ENCODE results near the gene PLEKHG7.

PLEKHG7 gene

GRCh38 chr12:92674500-92674899 lies 28.3 kb upstream of the PLEKHG7 start:
- H3K27ac ChIP-seq (ENCODE audit: low read depth, low read length, poor library complexity, severe bottlenecking), result no peak overlapping the region
- H2AFZ ChIP-seq (ENCODE audit: low read length), result no peak overlapping the region
- no peaks in the 10 kb centered on the region for H3K4me1 ChIP-seq (ENCODE audit: insufficient read depth, low read length, severe bottlenecking)
- H4K20me1 ChIP-seq (ENCODE audit: insufficient read depth, low read length), result no peaks in the 10 kb centered on the region
- H3K9me2 ChIP-seq (ENCODE audit: low read depth, low read length), result no peaks in the 10 kb centered on the region
- no peak overlapping the region for H3K9ac ChIP-seq (ENCODE audit: low read length)
- no peaks in the 10 kb centered on the region for H3F3A ChIP-seq (ENCODE audit: insufficient read depth, low read length)
- no peaks in the 10 kb centered on the region for H3K9me3 ChIP-seq (ENCODE audit: low read length)
- no peak overlapping the region for H3K4me2 ChIP-seq (ENCODE audit: low read length)
- no peaks in the 10 kb centered on the region for H3K79me2 ChIP-seq (ENCODE audit: insufficient read depth, low read length)
- no peaks in the 10 kb centered on the region for H3K27me3 ChIP-seq (ENCODE audit: insufficient read depth, low read length)
- TF ChIP-seq EZH2 (IDR thresholded peaks at IDR 0.05; ENCODE audit: borderline replicate concordance, low read length), result no peak
- no peak for TF ChIP-seq CTCF (IDR thresholded peaks at IDR 0.05; ENCODE audit: low read length)
- no peak overlapping the region for H3K4me3 ChIP-seq (ENCODE audit: low read depth, low read length, poor library complexity, severe bottlenecking)
- no peaks in the 10 kb centered on the region for H3K36me3 ChIP-seq (ENCODE audit: insufficient read depth, low read length)

GRCh38 chr12:92675092-92675865 lies 27.5 kb upstream of the PLEKHG7 start:
- TF ChIP-seq EZH2 (IDR thresholded peaks at IDR 0.05; ENCODE audit: borderline replicate concordance, low read length), result no peak
- Histone ChIP-seq H3K36me3 (ENCODE audit: insufficient read depth, low read length) (no peaks in the 10 kb centered on the region), H3K4me2 (ENCODE audit: low read length) (no peak overlapping the region), H3K4me1 (ENCODE audit: insufficient read depth, low read length, severe bottlenecking) (no peaks in the 10 kb centered on the region), H3K27me3 (ENCODE audit: insufficient read depth, low read length) (no peaks in the 10 kb centered on the region), H2AFZ (ENCODE audit: low read length) (no peak overlapping the region), H3K9ac (ENCODE audit: low read length) (no peak overlapping the region), H3K27ac (ENCODE audit: low read depth, low read length, poor library complexity, severe bottlenecking) (no peak overlapping the region), H3F3A (ENCODE audit: insufficient read depth, low read length) (no peaks in the 10 kb centered on the region), H3K9me2 (ENCODE audit: low read depth, low read length) (no peaks in the 10 kb centered on the region), H3K79me2 (ENCODE audit: insufficient read depth, low read length) (no peaks in the 10 kb centered on the region), H3K4me3 (ENCODE audit: low read depth, low read length, poor library complexity, severe bottlenecking) (no peak overlapping the region), H3K9me3 (ENCODE audit: low read length) (no peaks in the 10 kb centered on the region), H4K20me1 (ENCODE audit: insufficient read depth, low read length) (no peaks in the 10 kb centered on the region)

- TF ChIP-seq EZH2 (IDR thresholded peaks at IDR 0.05; ENCODE audit: borderline replicate concordance, low read length) (no peak), CTCF (IDR thresholded peaks at IDR 0.05; ENCODE audit: low read length) (no peak)
- H3K9ac ChIP-seq (ENCODE audit: low read length), result no peak overlapping the region
Measured at GRCh38 chr12:92676710-92677109, 26.1 kb upstream of the PLEKHG7 start.

GRCh38 chr12:92690601-92691000 lies 12.2 kb upstream of the PLEKHG7 start:
- TF ChIP-seq EZH2 (IDR thresholded peaks at IDR 0.05; ENCODE audit: borderline replicate concordance, low read length) (no peak), CTCF (IDR thresholded peaks at IDR 0.05; ENCODE audit: low read length) (no peak)
- Histone ChIP-seq H3K4me1 (ENCODE audit: insufficient read depth, low read length, severe bottlenecking) (no peaks in the 10 kb centered on the region), H3K27ac (ENCODE audit: low read depth, low read length, poor library complexity, severe bottlenecking) (no peak overlapping the region), H3K79me2 (ENCODE audit: insufficient read depth, low read length) (no peaks in the 10 kb centered on the region), H3K9me2 (ENCODE audit: low read depth, low read length) (no peaks in the 10 kb centered on the region), H3F3A (ENCODE audit: insufficient read depth, low read length) (no peaks in the 10 kb centered on the region), H3K27me3 (ENCODE audit: insufficient read depth, low read length) (no peaks in the 10 kb centered on the region), H3K9ac (ENCODE audit: low read length) (no peak overlapping the region), H3K36me3 (ENCODE audit: insufficient read depth, low read length) (no peaks in the 10 kb centered on the region), H4K20me1 (ENCODE audit: insufficient read depth, low read length) (no peaks in the 10 kb centered on the region), H3K9me3 (ENCODE audit: low read length) (no peaks in the 10 kb centered on the region), H2AFZ (ENCODE audit: low read length) (no peak overlapping the region), H3K4me2 (ENCODE audit: low read length) (no peak overlapping the region), H3K4me3 (ENCODE audit: low read depth, low read length, poor library complexity, severe bottlenecking) (no peak overlapping the region)

More at GRCh38 chr12:92676710-92677109, 26.1 kb upstream of the PLEKHG7 start:
- Histone ChIP-seq H3K36me3 (ENCODE audit: insufficient read depth, low read length) (no peaks in the 10 kb centered on the region), H3F3A (ENCODE audit: insufficient read depth, low read length) (no peaks in the 10 kb centered on the region), H3K27ac (ENCODE audit: low read depth, low read length, poor library complexity, severe bottlenecking) (no peak overlapping the region), H3K4me1 (ENCODE audit: insufficient read depth, low read length, severe bottlenecking) (no peaks in the 10 kb centered on the region), H2AFZ (ENCODE audit: low read length) (no peak overlapping the region), H3K4me3 (ENCODE audit: low read depth, low read length, poor library complexity, severe bottlenecking) (no peak overlapping the region), H3K9me3 (ENCODE audit: low read length) (no peaks in the 10 kb centered on the region), H3K27me3 (ENCODE audit: insufficient read depth, low read length) (no peaks in the 10 kb centered on the region), H3K9me2 (ENCODE audit: low read depth, low read length) (no peaks in the 10 kb centered on the region), H3K79me2 (ENCODE audit: insufficient read depth, low read length) (no peaks in the 10 kb centered on the region), H4K20me1 (ENCODE audit: insufficient read depth, low read length) (no peaks in the 10 kb centered on the region), H3K4me2 (ENCODE audit: low read length) (no peak overlapping the region)

Data from OCI-LY1 (cell line).